GM10266 (cell line): ENCODE data around the gene MAML2.

ENCODE experiments used
- DNase-seq: peaks from one replicate; pipeline ENCODE4 v3.0.0; 2012; ENCODE audit errors: extremely low spot score
- CTCF ChIP-seq: IDR thresholded peaks from 2 replicates; pipeline ENCODE4 v1.5.1; 2012; ENCODE audit warnings: mild to moderate bottlenecking, low read depth; ENCODE audit not compliant: control insufficient read depth, insufficient read depth; ENCODE audit errors: missing control alignments

Gene MAML2

GRCh38 chr11:96067160-96067559 is 275.8 kb downstream of the MAML2 start:
- TF ChIP-seq CTCF = no peak
- DNase-seq = no peak

DNA sequence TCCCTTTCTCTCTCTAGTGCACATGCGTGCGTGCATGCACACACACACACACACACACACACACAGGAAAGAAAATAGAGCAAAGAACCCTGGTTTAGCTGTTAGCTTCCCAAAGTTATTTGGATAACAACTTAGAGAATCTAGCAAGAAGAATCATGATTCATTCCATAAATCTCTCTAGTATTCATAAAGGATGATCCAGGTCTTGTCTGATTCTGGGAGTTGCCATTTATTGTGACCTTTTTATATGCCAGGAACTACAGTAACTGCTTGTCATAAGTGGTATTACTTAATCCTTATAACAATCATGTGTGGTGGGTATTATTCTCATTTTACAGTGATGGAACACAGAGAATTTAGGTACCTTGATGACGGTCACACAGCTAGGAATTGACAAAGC is 277.6 kb downstream of the MAML2 start:
- no peak for DNase-seq
- no peak for TF ChIP-seq CTCF

DNA sequence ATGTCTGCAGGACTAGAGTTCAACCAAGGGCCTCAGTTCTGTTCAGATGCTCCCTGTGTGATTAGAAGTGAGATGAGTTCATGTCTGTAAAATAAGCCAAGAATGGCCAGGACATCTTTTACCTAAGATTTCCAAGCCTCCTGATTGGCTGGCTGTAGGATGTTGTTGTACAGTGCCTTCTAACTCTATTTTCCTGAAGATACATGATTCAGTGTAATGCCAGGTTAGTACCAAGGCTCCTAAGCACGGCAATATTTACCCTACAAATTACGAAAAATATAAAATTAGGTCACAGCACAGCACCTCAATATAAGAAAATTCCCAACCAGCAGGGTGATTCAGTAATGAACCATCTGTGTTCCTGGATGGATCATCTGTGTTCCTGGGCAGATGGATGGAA is 279.1 kb downstream of the MAML2 start:
- no peak for TF ChIP-seq CTCF
- no peak for DNase-seq

DNA sequence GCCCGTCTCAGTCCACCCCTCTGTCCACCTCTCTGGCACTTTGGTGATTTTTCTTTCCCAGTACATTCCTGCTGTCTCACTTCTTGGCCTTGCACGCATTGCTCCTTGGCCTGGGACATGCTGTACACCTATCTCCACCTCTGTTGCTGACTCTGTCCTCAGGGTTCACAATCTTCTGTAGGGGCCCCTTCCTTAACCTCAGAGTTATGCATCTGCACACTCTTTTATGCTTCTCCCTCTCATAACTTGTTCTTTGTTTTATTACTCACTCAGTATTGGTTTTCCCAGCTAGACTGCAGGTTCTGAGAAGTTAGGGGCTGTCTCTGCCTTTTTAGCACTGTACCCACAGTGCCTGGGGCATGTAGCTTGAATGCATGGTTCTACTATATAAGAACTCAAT is 279.9 kb downstream of the MAML2 start:
- no peak for DNase-seq
- TF ChIP-seq CTCF = no peak

GRCh38 chr11:96062134-96062533 is 280.9 kb downstream of the MAML2 start:
- TF ChIP-seq CTCF = no peak
- no peak for DNase-seq

DNA sequence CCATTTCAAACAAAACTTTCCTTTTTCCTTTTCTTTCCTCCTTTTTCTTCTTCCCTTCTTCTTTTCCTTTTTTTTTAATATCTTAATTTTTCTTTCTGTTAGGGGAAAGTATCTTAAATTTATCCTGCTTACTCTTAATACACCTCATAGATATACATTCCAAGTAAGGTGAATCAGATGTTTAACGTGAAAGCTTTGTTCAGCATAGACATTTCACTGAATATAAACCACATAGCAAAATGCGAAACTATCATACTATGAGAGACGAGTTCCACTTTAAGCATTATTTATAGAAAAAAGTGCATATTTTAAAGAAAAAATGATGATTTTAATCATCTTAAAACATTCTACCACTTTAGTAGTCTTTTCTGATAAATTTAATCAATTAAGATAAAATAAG is 281.3 kb downstream of the MAML2 start:
- no peak for TF ChIP-seq CTCF
- DNase-seq = no peak

GRCh38 chr11:96061069-96061468 is 281.9 kb downstream of the MAML2 start:
- TF ChIP-seq CTCF = no peak
- no peak for DNase-seq
